ENCODE results near the gene MRAS. TPM values are rescaled to one million over a fixed set of nuclear protein-coding genes. Genes with fewer than 3 reads are reported as not detected.
"Not testable (repeated sequence)": the region's sequence is repeated elsewhere in the genome, so short reads cannot be mapped to it uniquely, and the experiment has no call there.

MRAS gene
- total RNA-seq, 1 donor from 2014 or later: 0.07 TPM

GRCh38 chr3:138373087-138373735, 24.8 kb downstream of the MRAS start:
- no peak for TF ChIP-seq CTCF (IDR thresholded peaks at IDR 0.05)
- H3K36me3 Mint-ChIP-seq (ENCODE audit: low read depth): no peaks in the 10 kb centered on the region
- intact Hi-C loops (cut with micrococcal nuclease): no loop called here
- no peak overlapping the region for H3K4me3 Mint-ChIP-seq
- CTCF ChIA-PET: no interaction called here
- peaks cover 59% of the 10 kb centered on the region for H3K27me3 Mint-ChIP-seq
- H3K9me3 Mint-ChIP-seq: peaks cover 11% of the 10 kb centered on the region
- peaks cover 14% of the 10 kb centered on the region for H3K4me1 Mint-ChIP-seq
- no peak overlapping the region for H3K27ac Mint-ChIP-seq
- POLR2A ChIA-PET: no interaction called here
- ATAC-seq (ENCODE audit: low read depth) (no peak), DNase-seq (no peak)

- intact Hi-C loops (cut with micrococcal nuclease): no loop called here
- Mint-ChIP-seq H3K4me3 (no peak overlapping the region), H3K36me3 (ENCODE audit: low read depth) (no peaks in the 10 kb centered on the region), H3K27me3 (peaks cover 59% of the 10 kb centered on the region), H3K27ac (no peak overlapping the region), H3K9me3 (peaks cover 11% of the 10 kb centered on the region), H3K4me1 (peaks cover 14% of the 10 kb centered on the region)
- CTCF ChIA-PET: no interaction called here
- ATAC-seq (ENCODE audit: low read depth) (no peak), DNase-seq (no peak)
- POLR2A ChIA-PET: no interaction called here
- no peak for TF ChIP-seq CTCF (IDR thresholded peaks at IDR 0.05)
These were observed 25.3 kb downstream of the MRAS start for GRCh38 chr3:138373736-138374094.

- H3K4me1 Mint-ChIP-seq: peaks cover 14% of the 10 kb centered on the region
- no peak for DNase-seq
- H3K36me3 Mint-ChIP-seq (ENCODE audit: low read depth): no peaks in the 10 kb centered on the region
- CTCF ChIA-PET: no interaction called here
- ATAC-seq (ENCODE audit: low read depth): no peak
- POLR2A ChIA-PET: no interaction called here
- intact Hi-C loops (cut with micrococcal nuclease): no loop called here
- H3K9me3 Mint-ChIP-seq: peaks cover 11% of the 10 kb centered on the region
- H3K4me3 Mint-ChIP-seq: no peak overlapping the region
- H3K27me3 Mint-ChIP-seq: peaks cover 59% of the 10 kb centered on the region
- no peak for TF ChIP-seq CTCF (IDR thresholded peaks at IDR 0.05)
- H3K27ac Mint-ChIP-seq: no peak overlapping the region
These were observed 26.3 kb downstream of the MRAS start for GRCh38 chr3:138374573-138375134.

GRCh38 chr3:138375447-138375846, 27.1 kb downstream of the MRAS start:
- Mint-ChIP-seq H3K27ac (no peak overlapping the region), H3K36me3 (ENCODE audit: low read depth) (no peaks in the 10 kb centered on the region), H3K4me1 (peaks cover 14% of the 10 kb centered on the region), H3K9me3 (peaks cover 11% of the 10 kb centered on the region), H3K27me3 (peaks cover 64% of the 10 kb centered on the region), H3K4me3 (no peak overlapping the region)
- intact Hi-C loops (cut with micrococcal nuclease): no loop called here
- ATAC-seq (ENCODE audit: low read depth) (no peak), DNase-seq (no peak)
- ChIA-PET POLR2A (no interaction called here), CTCF (no interaction called here)
- TF ChIP-seq CTCF (IDR thresholded peaks at IDR 0.05): no peak

GRCh38 chr3:138376663-138377062, 28.3 kb downstream of the MRAS start:
- peaks cover 69% of the 10 kb centered on the region for H3K27me3 Mint-ChIP-seq
- no peak overlapping the region for H3K27ac Mint-ChIP-seq
- DNase-seq: no peak
- H3K9me3 Mint-ChIP-seq: peaks cover 6% of the 10 kb centered on the region
- TF ChIP-seq CTCF (IDR thresholded peaks at IDR 0.05): no peak
- POLR2A ChIA-PET: no interaction called here
- H3K4me3 Mint-ChIP-seq: no peak overlapping the region
- CTCF ChIA-PET: no interaction called here
- intact Hi-C loops (cut with micrococcal nuclease): no loop called here
- ATAC-seq (ENCODE audit: low read depth): no peak
- peaks cover 5% of the 10 kb centered on the region for H3K4me1 Mint-ChIP-seq
- no peaks in the 10 kb centered on the region for H3K36me3 Mint-ChIP-seq (ENCODE audit: low read depth)

GRCh38 chr3:138377212-138377611, 28.8 kb downstream of the MRAS start:
- CTCF ChIA-PET; ATAC-seq (ENCODE audit: low read depth); H3K4me3 Mint-ChIP-seq; H3K4me1 Mint-ChIP-seq; H3K27ac Mint-ChIP-seq; H3K36me3 Mint-ChIP-seq (ENCODE audit: low read depth); POLR2A ChIA-PET; DNase-seq; intact Hi-C loops (cut with micrococcal nuclease); H3K9me3 Mint-ChIP-seq: not testable (repeated sequence)
- H3K27me3 Mint-ChIP-seq: peaks cover 71% of the 10 kb centered on the region
